Endothelial cell of umbilical vein (primary cell): ENCODE results near the gene ACTN1. TPM values are rescaled to one million over a fixed set of nuclear protein-coding genes. Genes with fewer than 3 reads are reported as not detected.

Source experiments
- BruUV-seq: library from RNA; stranded (reverse); fragments of 400-500 nt; replicated peaks from 2 replicates; lab custom pipeline; 2021; lab: Mats Ljungman, UMichigan
- CTCF ChIA-PET: fragments of 300-600, 350-600 bp; sonication (Branson Sonifier 250); formaldehyde crosslinking; loops from one replicate; lab custom pipeline; 2021; ENCODE audit warnings: antibody characterized with exemption, inconsistent platforms; lab: Charles Lee
- POLR2A ChIA-PET: fragments of 300-600, 350-600 bp; sonication (Branson Sonifier 250); formaldehyde crosslinking; loops from one replicate; lab custom pipeline; 2021; ENCODE audit warnings: antibody characterized with exemption, inconsistent platforms; lab: Charles Lee
- DNase-seq: peaks from one replicate; pipeline ENCODE4 v3.0.0-alpha.2; 2011; ENCODE audit warnings: low read depth, low spot score
- FAIRE-seq: peaks from 2 replicates; lab custom pipeline; 2011; peaks lifted over from hg19 to GRCh38; lab: Jason Lieb, UNC
- H2AFZ ChIP-seq: 2 replicates; pipeline ENCODE4 v1.6.0; 2012; ENCODE audit warnings: low read depth, low read length, control low read depth, inconsistent platforms
- H3K27ac ChIP-seq: 2 replicates; pipeline ENCODE4 v1.5.1; 2011; ENCODE audit warnings: low read depth, mild to moderate bottlenecking, control low read depth, low read length, moderate library complexity; ENCODE audit not compliant: insufficient read depth
- H3K27me3 ChIP-seq, 2 experiments: 2 replicates each; pipeline versions ENCODE4 v1.6.0 to v1.6.1; 2011; ENCODE audit warnings: low read length in 2 of 2, mixed read lengths in 1 of 2; ENCODE audit not compliant: control insufficient read depth in 2 of 2, insufficient read depth in 2 of 2
- H3K36me3 ChIP-seq, 2 experiments: 2 replicates in 1 of 2; 3 replicates in 1 of 2; pipeline ENCODE4 v1.5.1; 2011; ENCODE audit warnings: low read length in 2 of 2, mild to moderate bottlenecking in 1 of 2, moderate library complexity in 1 of 2; ENCODE audit not compliant: control insufficient read depth in 2 of 2, insufficient read depth in 2 of 2; ENCODE audit errors: extremely low read depth in 1 of 2
- H3K4me1 ChIP-seq: 3 replicates; pipeline ENCODE4 v1.5.1; 2011; ENCODE audit warnings: mild to moderate bottlenecking, low read length; ENCODE audit not compliant: control insufficient read depth, insufficient read depth; ENCODE audit errors: extremely low read depth
- H3K4me2 ChIP-seq: 2 replicates; pipeline ENCODE4 v1.6.1; 2011; ENCODE audit warnings: low read length, control low read depth, mixed read lengths; ENCODE audit not compliant: insufficient read depth
- H3K4me3 ChIP-seq, 3 experiments: fragments of 200-600 bp in 1 of 3; sonication (generic), shearing (Covaris generic) in 1 of 3; replicated peaks in 1 of 3; 2 replicates each; pipeline ENCODE4 v1.5.1; 2011 to 2016; ENCODE audit warnings: control low read depth in 3 of 3, low read length in 3 of 3, mild to moderate bottlenecking in 2 of 3, inconsistent platforms in 1 of 3, low read depth in 1 of 3, moderate library complexity in 1 of 3; ENCODE audit not compliant: insufficient read depth in 1 of 3
- H3K79me2 ChIP-seq: 2 replicates; pipeline ENCODE4 v1.6.0; 2012; ENCODE audit warnings: low read length, inconsistent platforms; ENCODE audit not compliant: control insufficient read depth, insufficient read depth
- H3K9ac ChIP-seq: replicated peaks from 2 replicates; pipeline ENCODE3; 2011; ENCODE audit warnings: low read length, control low read depth; ENCODE audit not compliant: insufficient read depth; ENCODE audit errors: extremely low read depth
- H3K9me1 ChIP-seq: replicated peaks from 3 replicates; pipeline ENCODE4 v1.6.0; 2011; ENCODE audit warnings: mild to moderate bottlenecking, low read length; ENCODE audit not compliant: control insufficient read depth, insufficient read depth; ENCODE audit errors: extremely low read depth
- H3K9me3 ChIP-seq: replicated peaks from 2 replicates; pipeline ENCODE4 v1.5.1; 2012; ENCODE audit warnings: low read length, inconsistent platforms; ENCODE audit not compliant: control insufficient read depth, insufficient read depth
- H4K20me1 ChIP-seq: replicated peaks from 2 replicates; pipeline ENCODE3; 2011; ENCODE audit warnings: mild to moderate bottlenecking, low read length; ENCODE audit not compliant: control insufficient read depth, insufficient read depth; ENCODE audit errors: extremely low read depth
- EZH2 ChIP-seq: IDR thresholded peaks from 2 replicates; pipeline ENCODE4 v1.6.1; 2012; ENCODE audit warnings: borderline replicate concordance, low read depth, mild to moderate bottlenecking, moderate library complexity, low read length, inconsistent platforms; ENCODE audit not compliant: severe bottlenecking
- FOS ChIP-seq: IDR thresholded peaks from 2 replicates; pipeline ENCODE4 v1.6.1; 2011; ENCODE audit warnings: mild to moderate bottlenecking, low read length, moderate library complexity, borderline replicate concordance; ENCODE audit not compliant: insufficient read depth
- GATA2 ChIP-seq: IDR thresholded peaks from 2 replicates; pipeline ENCODE4 v1.7.0; 2011; ENCODE audit warnings: low read depth, mild to moderate bottlenecking, moderate library complexity, mixed read lengths, low read length; ENCODE audit not compliant: insufficient read length, insufficient read depth
- JUN ChIP-seq: IDR thresholded peaks from 2 replicates; pipeline ENCODE4 v1.6.1; 2011; ENCODE audit warnings: borderline replicate concordance, low read depth; ENCODE audit not compliant: insufficient read length, insufficient read depth
- MYC ChIP-seq: IDR thresholded peaks from one replicate; pipeline ENCODE4 v1.6.1; 2011; ENCODE audit warnings: mild to moderate bottlenecking, low read depth, low read length
- POLR2A ChIP-seq: IDR thresholded peaks from 2 replicates; pipeline ENCODE4 v1.6.1; 2012; ENCODE audit warnings: low read depth, mild to moderate bottlenecking, control low read depth, low read length
- POLR2AphosphoS5 ChIP-seq: IDR thresholded peaks from 2 replicates; pipeline ENCODE4 v1.6.1; 2012; ENCODE audit warnings: low read depth, mild to moderate bottlenecking, control low read depth, low read length, moderate library complexity; ENCODE audit not compliant: insufficient read depth
- dilution Hi-C: fragments of 300-500 bp; cut with MboI; formaldehyde crosslinking; loops from one replicate; pipeline ENCODE4 v1.15.0; 2019; ENCODE audit warnings: low sequenced_read_pairs; ENCODE audit not compliant: extremely low pct_ligation_motif_present
- intact Hi-C: fragments of 100-400 bp; cut with micrococcal nuclease; formaldehyde crosslinking; loops from one replicate; pipeline ENCODE4 v1.10.0; 2022
- polyA plus RNA-seq, 4 experiments: library from polyadenylated mRNA; depleted of rRNA in 3 of 4; stranded (reverse) in 3 of 4; unstranded in 1 of 4; fragments of >200 nt; gene quantifications; 2 replicates each; pipeline versions ENCODE4 v1.2.1 to v1.2.3, GENCODE V29; 2011 to 2012; ENCODE audit warnings: missing spikeins in 1 of 4
- total RNA-seq: library from RNA; stranded (reverse); gene quantifications from 2 replicates; pipeline ENCODE4 v1.2.3, GENCODE V29; 2021
- TF ChIP-seq, protein P1 (sequence below), 2 donors: IDR thresholded peaks; 1 replicate in 1 of 2; 2 replicates in 1 of 2; pipeline ENCODE4 v1.5.1; 2011; ENCODE audit warnings: low read length in 2 of 2, mild to moderate bottlenecking in 2 of 2, moderate library complexity in 2 of 2, control low read depth in 1 of 2, inconsistent platforms in 1 of 2, low read depth in 1 of 2; ENCODE audit not compliant: insufficient read depth in 1 of 2; ENCODE audit errors: extremely low read depth in 1 of 2
- TF ChIP-seq, protein P2 (sequence below): IDR thresholded peaks from 2 replicates; pipeline ENCODE4 v1.6.1; 2011; ENCODE audit not compliant: insufficient read depth, insufficient read length

ACTN1 gene
- total and polyA plus RNA-seq, 2 donors (not counting 3 experiments of a cell fraction or from before 2014, with no cell fraction given) = 442 to 463 TPM

DNA sequence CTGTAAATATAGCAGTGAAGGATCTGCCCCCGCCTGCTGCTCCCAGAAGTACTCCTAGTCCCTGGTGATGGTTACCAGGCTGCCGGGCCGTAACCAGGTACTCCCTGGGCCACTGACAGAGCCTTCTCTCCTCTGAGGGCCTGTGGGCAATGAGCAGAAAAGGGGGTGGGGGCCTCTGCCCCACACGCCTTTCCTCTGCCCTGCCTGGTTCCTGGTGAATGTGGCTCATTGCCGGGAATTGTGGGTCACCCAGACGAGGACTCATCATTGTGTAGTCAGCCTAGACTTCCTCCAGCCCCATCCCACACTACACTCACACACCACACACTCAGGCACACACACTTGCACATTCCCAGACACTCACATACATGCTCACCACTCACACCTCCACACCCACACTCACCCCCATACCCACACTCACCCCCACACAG, 35.7 kb upstream of the ACTN1 start:
- FAIRE-seq (peak; percentile 55), DNase-seq (peak; percentile 36)
- Histone ChIP-seq H3K79me2 (no peaks in the 10 kb centered on the region), H3K9me3 (no peaks in the 10 kb centered on the region), H3K36me3 (no peaks in the 10 kb centered on the region), H3K4me3 (no peak overlapping the region), H3K27ac (no peak overlapping the region), H3K27me3 (no peaks in the 10 kb centered on the region), H3K9ac (no peak overlapping the region), H4K20me1 (no peaks in the 10 kb centered on the region), H2AFZ (peak overlapping the region; percentile 15), H3K4me1 (peaks cover 15% of the 10 kb centered on the region), H3K9me1 (no peaks in the 10 kb centered on the region), H3K4me2 (no peak overlapping the region)
- ChIA-PET CTCF (interaction anchor here (1.3 to 2.8 kb wide), 3 partner anchors 9 to 76 kb away, joined by 4 to 10 read pairs (median 8); no protein-coding TSS in a partner anchor), POLR2A (no interaction called here)
- dilution Hi-C loops = no loop called here
- BruUV-seq = no TSS peak
- TF ChIP-seq JUN = no peak
- peak; percentile 39 for TF ChIP-seq FOS
- intact Hi-C loops = loop anchor here (2.0 kb wide), 1 partner anchor 20 kb away; no protein-coding TSS in a partner anchor

DNA sequence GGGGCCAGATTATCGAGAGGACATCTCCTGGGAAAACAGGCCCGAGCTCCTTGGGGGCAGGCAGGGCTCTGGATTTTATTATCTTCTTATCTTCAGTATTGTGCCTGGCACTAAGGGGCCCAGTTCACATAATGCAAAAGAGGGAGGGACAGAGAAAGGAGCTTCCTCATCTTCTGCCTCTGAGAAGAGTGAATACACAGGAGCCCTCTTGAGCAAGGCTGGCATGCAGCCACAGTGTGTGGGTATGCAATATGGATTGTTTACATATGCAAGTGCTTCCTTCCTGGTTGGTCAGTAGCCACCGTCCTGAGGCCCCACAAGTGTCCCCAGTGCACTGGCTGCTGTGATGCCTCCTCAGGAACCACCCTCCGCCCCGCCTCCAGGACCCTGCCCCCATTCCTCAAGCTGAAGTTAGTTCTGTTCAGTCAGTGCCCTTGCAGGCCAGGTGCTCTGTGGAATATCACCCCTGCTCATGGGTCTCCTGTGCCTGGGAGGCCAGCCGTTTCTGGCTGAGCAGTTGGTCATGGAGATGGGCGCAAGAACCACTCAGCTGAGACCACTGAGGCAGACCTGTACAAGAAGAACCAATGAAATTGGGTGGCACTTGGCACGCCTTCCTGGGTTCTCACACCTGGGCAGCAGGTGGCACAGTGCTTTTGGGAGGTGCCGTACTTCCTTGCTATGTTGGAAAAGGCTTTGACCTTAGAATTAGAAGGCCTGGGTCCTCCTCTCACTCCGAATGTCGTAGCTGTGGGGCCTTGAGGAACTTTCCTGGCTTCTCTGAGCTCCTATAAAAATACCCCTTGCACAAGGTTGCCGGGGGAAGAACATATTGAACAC, 35.1 kb upstream of the ACTN1 start:
- intact Hi-C loops = loop anchor here (2.0 kb wide), 1 partner anchor 21 kb away; no protein-coding TSS in a partner anchor
- peak; percentile 86 for FAIRE-seq

More for the DNA sequence above, 35.1 kb upstream of the ACTN1 start:
- no peak overlapping the region for H3K9ac ChIP-seq
- POLR2A ChIA-PET = interaction anchor here (0.5 kb wide), 1 partner anchor 611 kb away, joined by 4 read pairs; no protein-coding TSS in a partner anchor
- DNase-seq = peak; percentile 64
- peak overlapping the region; percentile 15 for H2AFZ ChIP-seq
- H3K36me3 ChIP-seq = no peaks in the 10 kb centered on the region
- peak overlapping the region; percentile 54 for H3K4me2 ChIP-seq
- BruUV-seq = no TSS peak
- TF ChIP-seq POLR2A (no peak), FOS (no peak), GATA2 (no peak), POLR2AphosphoS5 (no peak), JUN (no peak), EZH2 (no peak), MYC (no peak)
- TF ChIP-seq, protein P1, sequence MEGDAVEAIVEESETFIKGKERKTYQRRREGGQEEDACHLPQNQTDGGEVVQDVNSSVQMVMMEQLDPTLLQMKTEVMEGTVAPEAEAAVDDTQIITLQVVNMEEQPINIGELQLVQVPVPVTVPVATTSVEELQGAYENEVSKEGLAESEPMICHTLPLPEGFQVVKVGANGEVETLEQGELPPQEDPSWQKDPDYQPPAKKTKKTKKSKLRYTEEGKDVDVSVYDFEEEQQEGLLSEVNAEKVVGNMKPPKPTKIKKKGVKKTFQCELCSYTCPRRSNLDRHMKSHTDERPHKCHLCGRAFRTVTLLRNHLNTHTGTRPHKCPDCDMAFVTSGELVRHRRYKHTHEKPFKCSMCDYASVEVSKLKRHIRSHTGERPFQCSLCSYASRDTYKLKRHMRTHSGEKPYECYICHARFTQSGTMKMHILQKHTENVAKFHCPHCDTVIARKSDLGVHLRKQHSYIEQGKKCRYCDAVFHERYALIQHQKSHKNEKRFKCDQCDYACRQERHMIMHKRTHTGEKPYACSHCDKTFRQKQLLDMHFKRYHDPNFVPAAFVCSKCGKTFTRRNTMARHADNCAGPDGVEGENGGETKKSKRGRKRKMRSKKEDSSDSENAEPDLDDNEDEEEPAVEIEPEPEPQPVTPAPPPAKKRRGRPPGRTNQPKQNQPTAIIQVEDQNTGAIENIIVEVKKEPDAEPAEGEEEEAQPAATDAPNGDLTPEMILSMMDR (IDR thresholded peaks at IDR 0.05; ENCODE audit: extremely low read depth in 1 of 2, insufficient read depth in 1 of 2, low read depth in 1 of 2, low read length in 2 of 2) = no peak
- TF ChIP-seq, protein P2, sequence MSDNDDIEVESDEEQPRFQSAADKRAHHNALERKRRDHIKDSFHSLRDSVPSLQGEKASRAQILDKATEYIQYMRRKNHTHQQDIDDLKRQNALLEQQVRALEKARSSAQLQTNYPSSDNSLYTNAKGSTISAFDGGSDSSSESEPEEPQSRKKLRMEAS = no peak
- H3K27me3 ChIP-seq = no peaks in the 10 kb centered on the region
- H4K20me1 ChIP-seq = no peaks in the 10 kb centered on the region
- H3K27ac ChIP-seq = no peak overlapping the region
- H3K9me3 ChIP-seq = no peaks in the 10 kb centered on the region
- CTCF ChIA-PET = interaction anchor here (0.6 to 2.8 kb wide), 11 partner anchors 9 to 103 kb away, joined by 3 to 10 read pairs (median 3); no protein-coding TSS in a partner anchor
- H3K9me1 ChIP-seq = no peaks in the 10 kb centered on the region
- no peaks in the 10 kb centered on the region for H3K79me2 ChIP-seq
- H3K4me3 ChIP-seq = no peak overlapping the region
- peaks cover 15% of the 10 kb centered on the region for H3K4me1 ChIP-seq
- dilution Hi-C loops = no loop called here
